Dermis blood vessel endothelial cell (primary cell): ENCODE data around the gene PLXNB3. TPM values are rescaled to one million over a fixed set of nuclear protein-coding genes. Genes with fewer than 3 reads are reported as not detected.

Source experiments
- DNase-seq: peaks from one replicate; pipeline ENCODE4 v3.0.0; 2010
- total RNA-seq: library from RNA; depleted of rRNA; stranded (reverse); fragments of >200 nt; gene quantifications from 2 replicates; pipeline ENCODE4 v1.2.3, GENCODE V29; 2014

Gene PLXNB3
- total RNA-seq, 1 donor from 2014 or later, result 5.1 TPM

GRCh38 chrX:153762626-153763173 lies 1.3 kb upstream of the PLXNB3 start:
- DNase-seq, result no peak

GRCh38 chrX:153763298-153763932 lies 634 bp upstream of the PLXNB3 start:
- no peak for DNase-seq

- DNase-seq, result no peak
Measured at GRCh38 chrX:153764786-153765137, 713 bp downstream of the PLXNB3 start.

GRCh38 chrX:153765138-153766079 lies 1.4 kb downstream of the PLXNB3 start:
- DNase-seq, result peak; percentile 60

- DNase-seq, result peak; percentile 54
Measured at GRCh38 chrX:153766098-153766817, 2.2 kb downstream of the PLXNB3 start.

- no peak for DNase-seq
Measured at GRCh38 chrX:153766871-153767673, 3.0 kb downstream of the PLXNB3 start.

GRCh38 chrX:153767674-153768055 lies 3.6 kb downstream of the PLXNB3 start:
- DNase-seq, result no peak

GRCh38 chrX:153768311-153769157 lies 4.5 kb downstream of the PLXNB3 start:
- DNase-seq, result no peak

GRCh38 chrX:153769158-153769864 lies 5.3 kb downstream of the PLXNB3 start:
- no peak for DNase-seq

GRCh38 chrX:153769865-153770600 lies 6.0 kb downstream of the PLXNB3 start:
- no peak for DNase-seq

- no peak for DNase-seq
Measured at GRCh38 chrX:153770601-153771414, 6.8 kb downstream of the PLXNB3 start.

- no peak for DNase-seq
Measured at GRCh38 chrX:153771415-153772315, 7.6 kb downstream of the PLXNB3 start.

- DNase-seq, result no peak
Measured at GRCh38 chrX:153772316-153773217, 8.5 kb downstream of the PLXNB3 start.

- no peak for DNase-seq
Measured at GRCh38 chrX:153773218-153773611, 9.2 kb downstream of the PLXNB3 start.

- no peak for DNase-seq
Measured at GRCh38 chrX:153773741-153774575, 9.9 kb downstream of the PLXNB3 start.
